HG03039 (cell line): ENCODE measurements around the gene DYNLL1.

Source experiments
- ATAC-seq: cut with Tn5 transposase; IDR thresholded peaks from one replicate; pipeline ENCODE4 v1.9.1; 2021; ENCODE audit warnings: mild to moderate bottlenecking, moderate library complexity; ENCODE audit not compliant: unreplicated experiment

The DYNLL1 gene

GRCh38 chr12:120546050-120546386 lies 50.1 kb downstream of the DYNLL1 start:
- no peak for ATAC-seq
